A549 (cell line): ENCODE results near the gene RSF1.

Experiments used
- EP300 ChIP-seq, 2 experiments: fragments of >200 bp; sonication (Bioruptor Twin); formaldehyde crosslinking; IDR thresholded peaks; 2 replicates in 1 of 2; 3 replicates in 1 of 2; pipeline ENCODE4 v1.6.1; 2016 to 2017
- ESRRA ChIP-seq: fragments of 150-350 bp; IDR thresholded peaks from 2 replicates; pipeline ENCODE4 v1.6.1; 2014; ENCODE audit warnings: mild to moderate bottlenecking, low read length, borderline replicate concordance
- KDM5A ChIP-seq: fragments of 200-600 bp; sonication (generic); IDR thresholded peaks from 2 replicates; pipeline ENCODE4 v1.6.1; 2016; ENCODE audit warnings: antibody characterized with exemption, mild to moderate bottlenecking
- POLR2A ChIP-seq: IDR thresholded peaks from 2 replicates; pipeline ENCODE4 v1.6.1; 2012; ENCODE audit warnings: mild to moderate bottlenecking, low read length
- TF ChIP-seq, protein P1 (sequence below): fragments of 450-650 bp; IDR thresholded peaks from 2 replicates; pipeline ENCODE4 v1.6.1; 2014; ENCODE audit warnings: antibody characterized with exemption
- TF ChIP-seq, protein P2 (sequence below): fragments of 200-600 bp; sonication (generic); IDR thresholded peaks from 2 replicates; pipeline ENCODE4 v1.6.1; 2016; ENCODE audit warnings: antibody characterized with exemption, mild to moderate bottlenecking, moderate library complexity
- TF ChIP-seq, protein P3 (sequence below): fragments of >200 bp; sonication (Bioruptor Twin); formaldehyde crosslinking; IDR thresholded peaks from 3 replicates; pipeline ENCODE4 v1.5.1; 2016
- TF ChIP-seq, protein P4 (sequence below): IDR thresholded peaks from 2 replicates; pipeline ENCODE4 v1.6.1; 2012

DNA sequence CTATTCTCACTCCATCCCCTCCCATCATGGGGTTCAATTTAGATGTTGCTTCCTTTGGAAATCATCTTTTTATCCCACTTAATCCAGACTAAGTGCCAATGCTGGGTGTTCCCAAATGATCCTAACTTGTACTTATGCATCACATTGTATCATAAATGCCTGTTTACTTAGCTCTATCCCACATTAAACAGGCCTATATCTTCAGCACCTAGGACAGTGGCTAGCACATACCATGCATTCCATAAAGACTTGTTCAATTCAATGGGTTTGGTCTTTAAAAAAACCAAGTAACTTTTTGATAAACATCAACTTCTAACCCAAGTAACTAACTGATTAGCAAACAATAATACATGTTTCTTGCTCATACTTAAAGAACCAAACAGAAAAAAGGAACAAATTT, 40.6 kb downstream of the RSF1 start:
- TF ChIP-seq, protein P1, sequence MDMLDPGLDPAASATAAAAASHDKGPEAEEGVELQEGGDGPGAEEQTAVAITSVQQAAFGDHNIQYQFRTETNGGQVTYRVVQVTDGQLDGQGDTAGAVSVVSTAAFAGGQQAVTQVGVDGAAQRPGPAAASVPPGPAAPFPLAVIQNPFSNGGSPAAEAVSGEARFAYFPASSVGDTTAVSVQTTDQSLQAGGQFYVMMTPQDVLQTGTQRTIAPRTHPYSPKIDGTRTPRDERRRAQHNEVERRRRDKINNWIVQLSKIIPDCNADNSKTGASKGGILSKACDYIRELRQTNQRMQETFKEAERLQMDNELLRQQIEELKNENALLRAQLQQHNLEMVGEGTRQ, result no peak
- TF ChIP-seq, protein P2, sequence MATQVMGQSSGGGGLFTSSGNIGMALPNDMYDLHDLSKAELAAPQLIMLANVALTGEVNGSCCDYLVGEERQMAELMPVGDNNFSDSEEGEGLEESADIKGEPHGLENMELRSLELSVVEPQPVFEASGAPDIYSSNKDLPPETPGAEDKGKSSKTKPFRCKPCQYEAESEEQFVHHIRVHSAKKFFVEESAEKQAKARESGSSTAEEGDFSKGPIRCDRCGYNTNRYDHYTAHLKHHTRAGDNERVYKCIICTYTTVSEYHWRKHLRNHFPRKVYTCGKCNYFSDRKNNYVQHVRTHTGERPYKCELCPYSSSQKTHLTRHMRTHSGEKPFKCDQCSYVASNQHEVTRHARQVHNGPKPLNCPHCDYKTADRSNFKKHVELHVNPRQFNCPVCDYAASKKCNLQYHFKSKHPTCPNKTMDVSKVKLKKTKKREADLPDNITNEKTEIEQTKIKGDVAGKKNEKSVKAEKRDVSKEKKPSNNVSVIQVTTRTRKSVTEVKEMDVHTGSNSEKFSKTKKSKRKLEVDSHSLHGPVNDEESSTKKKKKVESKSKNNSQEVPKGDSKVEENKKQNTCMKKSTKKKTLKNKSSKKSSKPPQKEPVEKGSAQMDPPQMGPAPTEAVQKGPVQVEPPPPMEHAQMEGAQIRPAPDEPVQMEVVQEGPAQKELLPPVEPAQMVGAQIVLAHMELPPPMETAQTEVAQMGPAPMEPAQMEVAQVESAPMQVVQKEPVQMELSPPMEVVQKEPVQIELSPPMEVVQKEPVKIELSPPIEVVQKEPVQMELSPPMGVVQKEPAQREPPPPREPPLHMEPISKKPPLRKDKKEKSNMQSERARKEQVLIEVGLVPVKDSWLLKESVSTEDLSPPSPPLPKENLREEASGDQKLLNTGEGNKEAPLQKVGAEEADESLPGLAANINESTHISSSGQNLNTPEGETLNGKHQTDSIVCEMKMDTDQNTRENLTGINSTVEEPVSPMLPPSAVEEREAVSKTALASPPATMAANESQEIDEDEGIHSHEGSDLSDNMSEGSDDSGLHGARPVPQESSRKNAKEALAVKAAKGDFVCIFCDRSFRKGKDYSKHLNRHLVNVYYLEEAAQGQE, result peak; percentile 91
- TF ChIP-seq EP300 (IDR thresholded peaks at IDR 0.05), result no peak
- TF ChIP-seq, protein P3, sequence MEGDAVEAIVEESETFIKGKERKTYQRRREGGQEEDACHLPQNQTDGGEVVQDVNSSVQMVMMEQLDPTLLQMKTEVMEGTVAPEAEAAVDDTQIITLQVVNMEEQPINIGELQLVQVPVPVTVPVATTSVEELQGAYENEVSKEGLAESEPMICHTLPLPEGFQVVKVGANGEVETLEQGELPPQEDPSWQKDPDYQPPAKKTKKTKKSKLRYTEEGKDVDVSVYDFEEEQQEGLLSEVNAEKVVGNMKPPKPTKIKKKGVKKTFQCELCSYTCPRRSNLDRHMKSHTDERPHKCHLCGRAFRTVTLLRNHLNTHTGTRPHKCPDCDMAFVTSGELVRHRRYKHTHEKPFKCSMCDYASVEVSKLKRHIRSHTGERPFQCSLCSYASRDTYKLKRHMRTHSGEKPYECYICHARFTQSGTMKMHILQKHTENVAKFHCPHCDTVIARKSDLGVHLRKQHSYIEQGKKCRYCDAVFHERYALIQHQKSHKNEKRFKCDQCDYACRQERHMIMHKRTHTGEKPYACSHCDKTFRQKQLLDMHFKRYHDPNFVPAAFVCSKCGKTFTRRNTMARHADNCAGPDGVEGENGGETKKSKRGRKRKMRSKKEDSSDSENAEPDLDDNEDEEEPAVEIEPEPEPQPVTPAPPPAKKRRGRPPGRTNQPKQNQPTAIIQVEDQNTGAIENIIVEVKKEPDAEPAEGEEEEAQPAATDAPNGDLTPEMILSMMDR, result no peak
- no peak for TF ChIP-seq POLR2A
- TF ChIP-seq, protein P4, sequence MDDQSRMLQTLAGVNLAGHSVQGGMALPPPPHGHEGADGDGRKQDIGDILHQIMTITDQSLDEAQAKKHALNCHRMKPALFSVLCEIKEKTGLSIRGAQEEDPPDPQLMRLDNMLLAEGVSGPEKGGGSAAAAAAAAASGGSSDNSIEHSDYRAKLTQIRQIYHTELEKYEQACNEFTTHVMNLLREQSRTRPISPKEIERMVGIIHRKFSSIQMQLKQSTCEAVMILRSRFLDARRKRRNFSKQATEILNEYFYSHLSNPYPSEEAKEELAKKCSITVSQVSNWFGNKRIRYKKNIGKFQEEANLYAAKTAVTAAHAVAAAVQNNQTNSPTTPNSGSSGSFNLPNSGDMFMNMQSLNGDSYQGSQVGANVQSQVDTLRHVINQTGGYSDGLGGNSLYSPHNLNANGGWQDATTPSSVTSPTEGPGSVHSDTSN, result no peak
- TF ChIP-seq KDM5A, result no peak
- no peak for TF ChIP-seq ESRRA
